Measurements from ENCODE around the gene SORBS1.
A peak's percentile ranks its signal among the peaks of the same experiment; 100 is the strongest.

The SORBS1 gene

GRCh38 chr10:95334805-95335144, 226.4 kb downstream of the SORBS1 start:
- no peak for DNase-seq

GRCh38 chr10:95333997-95334804, 227.0 kb downstream of the SORBS1 start:
- DNase-seq: peak; percentile 33

- DNase-seq: no peak
Measured at GRCh38 chr10:95332666-95333249, 228.4 kb downstream of the SORBS1 start.

- no peak for DNase-seq
Measured at GRCh38 chr10:95331596-95332130, 229.5 kb downstream of the SORBS1 start.

- DNase-seq: no peak
Measured at GRCh38 chr10:95330966-95331453, 230.2 kb downstream of the SORBS1 start.

- no peak for DNase-seq
Measured at GRCh38 chr10:95329296-95329695, 231.9 kb downstream of the SORBS1 start.

- DNase-seq: no peak
Measured at GRCh38 chr10:95328013-95328412, 233.2 kb downstream of the SORBS1 start.

- no peak for DNase-seq
Measured at GRCh38 chr10:95327367-95327766, 233.8 kb downstream of the SORBS1 start.

GRCh38 chr10:95326396-95326795, 234.8 kb downstream of the SORBS1 start:
- DNase-seq: no peak

- no peak for DNase-seq
Measured at GRCh38 chr10:95325863-95326262, 235.3 kb downstream of the SORBS1 start.

- no peak for DNase-seq
Measured at GRCh38 chr10:95324436-95325268, 236.5 kb downstream of the SORBS1 start.

GRCh38 chr10:95321554-95322301, 239.4 kb downstream of the SORBS1 start:
- no peak for DNase-seq

- DNase-seq: no peak
Measured at GRCh38 chr10:95319239-95319638, 241.9 kb downstream of the SORBS1 start.

- no peak for DNase-seq
Measured at GRCh38 chr10:95315509-95315908, 245.7 kb downstream of the SORBS1 start.

- no peak for DNase-seq
Measured at GRCh38 chr10:95314192-95314918, 246.8 kb downstream of the SORBS1 start.

GRCh38 chr10:95312986-95313495, 248.1 kb downstream of the SORBS1 start:
- DNase-seq: no peak

GRCh38 chr10:95312257-95312656, 248.9 kb downstream of the SORBS1 start:
- DNase-seq: no peak

GRCh38 chr10:95309958-95310357, 251.2 kb downstream of the SORBS1 start:
- DNase-seq: no peak

GRCh38 chr10:95308389-95309302, 252.5 kb downstream of the SORBS1 start:
- DNase-seq: no peak

GRCh38 chr10:95306851-95307250, 254.3 kb downstream of the SORBS1 start:
- no peak for DNase-seq

GRCh38 chr10:95306318-95306650, 254.9 kb downstream of the SORBS1 start:
- DNase-seq: no peak
